ENCODE data around the gene ESD. TPM values are rescaled to one million over a fixed set of nuclear protein-coding genes. Genes with fewer than 3 reads are reported as not detected.
A peak's percentile ranks its signal among the peaks of the same experiment; 100 is the strongest.

ESD gene
- total RNA-seq, 4 donors from 2014 or later: 63.7 to 84.5 (median 76.1) TPM

DNA sequence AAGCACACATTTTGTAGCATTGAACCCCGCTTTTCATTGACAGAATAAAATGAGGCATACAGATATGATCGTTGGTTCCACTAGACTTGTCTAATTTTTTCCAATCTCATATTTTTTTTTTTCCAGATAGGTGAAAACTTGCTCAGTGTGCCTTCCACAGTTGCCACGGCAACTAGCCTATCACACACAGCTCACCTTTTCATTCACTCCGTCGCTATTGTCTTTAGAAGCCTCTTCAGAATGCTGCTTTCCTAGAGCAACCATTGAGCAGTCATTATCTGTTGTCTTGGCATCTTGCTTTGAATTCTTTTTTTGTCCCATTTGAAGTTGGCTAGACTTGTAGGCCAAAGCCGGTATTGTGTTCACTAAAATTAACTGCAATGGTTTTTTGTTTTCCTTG, 37.7 kb upstream of the ESD start:
- 87 to 89% methylated on average over 6 of the region's 6 CpGs for WGBS, 2 donors
- no peak overlapping the region for H3K4me3 ChIP-seq (ENCODE audit: low read depth, poor library complexity, severe bottlenecking)
- TF ChIP-seq, protein P1, sequence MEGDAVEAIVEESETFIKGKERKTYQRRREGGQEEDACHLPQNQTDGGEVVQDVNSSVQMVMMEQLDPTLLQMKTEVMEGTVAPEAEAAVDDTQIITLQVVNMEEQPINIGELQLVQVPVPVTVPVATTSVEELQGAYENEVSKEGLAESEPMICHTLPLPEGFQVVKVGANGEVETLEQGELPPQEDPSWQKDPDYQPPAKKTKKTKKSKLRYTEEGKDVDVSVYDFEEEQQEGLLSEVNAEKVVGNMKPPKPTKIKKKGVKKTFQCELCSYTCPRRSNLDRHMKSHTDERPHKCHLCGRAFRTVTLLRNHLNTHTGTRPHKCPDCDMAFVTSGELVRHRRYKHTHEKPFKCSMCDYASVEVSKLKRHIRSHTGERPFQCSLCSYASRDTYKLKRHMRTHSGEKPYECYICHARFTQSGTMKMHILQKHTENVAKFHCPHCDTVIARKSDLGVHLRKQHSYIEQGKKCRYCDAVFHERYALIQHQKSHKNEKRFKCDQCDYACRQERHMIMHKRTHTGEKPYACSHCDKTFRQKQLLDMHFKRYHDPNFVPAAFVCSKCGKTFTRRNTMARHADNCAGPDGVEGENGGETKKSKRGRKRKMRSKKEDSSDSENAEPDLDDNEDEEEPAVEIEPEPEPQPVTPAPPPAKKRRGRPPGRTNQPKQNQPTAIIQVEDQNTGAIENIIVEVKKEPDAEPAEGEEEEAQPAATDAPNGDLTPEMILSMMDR (IDR thresholded peaks at IDR 0.05): no peak
- no peak for TF ChIP-seq POLR2A (IDR thresholded peaks at IDR 0.05)
- intact Hi-C loops (cut with DNase I; ENCODE audit: low total_unique reads): loop anchor here (10.0 kb wide), 1 partner anchor 940 kb away; no protein-coding TSS in a partner anchor
- DNase-seq (ENCODE audit: low spot score in 2 of 2): no peak

DNA sequence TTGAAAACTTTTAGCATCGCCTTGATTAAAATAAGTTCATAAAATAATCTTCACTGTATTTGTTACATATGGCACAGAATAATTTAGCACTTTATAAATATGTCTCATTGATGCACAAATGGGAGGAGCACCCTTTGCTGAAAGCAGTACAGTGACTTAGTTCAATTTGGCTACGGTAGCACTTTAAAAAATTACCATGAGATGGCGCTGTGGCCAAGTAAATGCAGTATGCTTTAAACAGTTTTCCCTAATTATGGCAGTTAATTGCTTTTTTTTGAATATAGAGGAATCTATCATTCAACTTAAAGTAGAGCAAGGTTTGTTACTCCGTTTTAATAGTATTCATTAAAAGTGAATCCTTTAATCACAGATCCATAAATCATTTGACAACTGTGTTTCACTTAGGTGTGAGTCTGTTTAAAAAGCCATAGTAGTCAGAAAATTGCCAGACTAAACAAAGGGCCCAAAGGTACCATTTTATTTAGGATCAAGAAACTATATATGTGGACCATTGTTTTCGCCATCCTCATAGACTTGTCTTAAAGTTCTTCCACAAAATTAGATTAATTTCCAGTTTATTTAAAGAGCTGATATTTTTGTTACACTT, 34.7 kb upstream of the ESD start:
- TF ChIP-seq POLR2A (IDR thresholded peaks at IDR 0.05): no peak
- TF ChIP-seq, protein P1 (IDR thresholded peaks at IDR 0.05): no peak
- H3K4me3 ChIP-seq (ENCODE audit: low read depth, poor library complexity, severe bottlenecking): no peak overlapping the region
- peak in 1 of 2 donors; percentile 47 for DNase-seq (ENCODE audit: low spot score in 2 of 2)
- intact Hi-C loops (cut with DNase I; ENCODE audit: low total_unique reads): loop anchor here (10.0 kb wide), 1 partner anchor 943 kb away; no protein-coding TSS in a partner anchor
- WGBS, 2 donors: 18 to 20% methylated on average over 5 of the region's 5 CpGs

GRCh38 chr13:46830405-46831005, 33.5 kb upstream of the ESD start:
- DNase-seq (ENCODE audit: low spot score in 2 of 2): no peak
- intact Hi-C loops (cut with DNase I; ENCODE audit: low total_unique reads): loop anchor here (10.0 kb wide), 1 partner anchor 944 kb away; no protein-coding TSS in a partner anchor
- H3K4me3 ChIP-seq (ENCODE audit: low read depth, poor library complexity, severe bottlenecking): no peak overlapping the region
- TF ChIP-seq, protein P1 (IDR thresholded peaks at IDR 0.05): no peak
- no peak for TF ChIP-seq POLR2A (IDR thresholded peaks at IDR 0.05)

- WGBS, 2 donors: 74 to 78% methylated on average over 2 of the region's 2 CpGs
- DNase-seq (ENCODE audit: low spot score in 2 of 2): no peak
- intact Hi-C loops (cut with DNase I; ENCODE audit: low total_unique reads): no loop called here
- H3K4me3 ChIP-seq (ENCODE audit: low read depth, poor library complexity, severe bottlenecking): no peak overlapping the region
- TF ChIP-seq, protein P1 (IDR thresholded peaks at IDR 0.05): no peak
- TF ChIP-seq POLR2A (IDR thresholded peaks at IDR 0.05): no peak
Observed at GRCh38 chr13:46822551-46822950, 25.6 kb upstream of the ESD start.

- TF ChIP-seq POLR2A (IDR thresholded peaks at IDR 0.05): no peak
- TF ChIP-seq, protein P1 (IDR thresholded peaks at IDR 0.05): no peak
- DNase-seq (ENCODE audit: low spot score in 2 of 2): no peak
- WGBS, 2 donors: 86 to 93% methylated on average over 7 to 13 of the region's 13 CpGs
Observed at GRCh38 chr13:46817838-46818476, 21.0 kb upstream of the ESD start.

More at GRCh38 chr13:46817838-46818476, 21.0 kb upstream of the ESD start:
- H3K4me3 ChIP-seq (ENCODE audit: low read depth, poor library complexity, severe bottlenecking): no peak overlapping the region
- intact Hi-C loops (cut with DNase I; ENCODE audit: low total_unique reads): no loop called here
